Spinal cord (tissue), 10 donors: ENCODE results near the gene RFX4. TPM values are rescaled to one million over a fixed set of nuclear protein-coding genes. Genes with fewer than 3 reads are reported as not detected.
A peak's percentile ranks its signal among the peaks of the same experiment; 100 is the strongest.

Experiments used
- DNase-seq, 6 donors: peaks; one replicate each; pipeline versions ENCODE4 v3.0.0 to v3.0.0-alpha.2; 2013 to 2015; ENCODE audit warnings: low spot score in 6 of 6, low read depth in 4 of 6
- H3K27ac ChIP-seq: one replicate; pipeline ENCODE4 v1.5.1; 2013; ENCODE audit warnings: low read depth, low read length, control low read depth
- H3K27me3 ChIP-seq: one replicate; pipeline ENCODE4 v1.6.1; 2013; ENCODE audit warnings: low read length; ENCODE audit not compliant: control insufficient read depth, insufficient read depth
- H3K36me3 ChIP-seq: one replicate; pipeline ENCODE4 v1.6.1; 2013; ENCODE audit warnings: low read length; ENCODE audit not compliant: control insufficient read depth, insufficient read depth
- H3K4me1 ChIP-seq: one replicate; pipeline ENCODE4 v1.6.1; 2013; ENCODE audit warnings: low read length; ENCODE audit not compliant: control insufficient read depth, insufficient read depth
- H3K4me3 ChIP-seq: one replicate; pipeline ENCODE4 v1.5.1; 2013; ENCODE audit warnings: low read depth, low read length, control low read depth
- H3K9me3 ChIP-seq: one replicate; pipeline ENCODE4 v1.6.1; 2013; ENCODE audit warnings: low read length; ENCODE audit not compliant: control insufficient read depth, insufficient read depth
- WGBS: methylation state at CpG from one replicate; pipeline ENCODE4 v1.1.5; 2013; ENCODE audit warnings: missing lambda C conversion rate; ENCODE audit not compliant: insufficient coverage; 5-methylcytosine and 5-hydroxymethylcytosine counted together
- polyA plus RNA-seq, 2 donors: library from polyadenylated mRNA; unstranded; fragments of 120-200 nt; gene quantifications; one replicate each; pipeline ENCODE4 v1.2.1, GENCODE V29; 2013; ENCODE audit not compliant: insufficient read length in 2 of 2
- total RNA-seq, 2 donors: library from RNA; depleted of rRNA in 1 of 2; stranded (reverse); fragments of 120-200 nt in 1 of 2; fragments of >200 nt in 1 of 2; gene quantifications; one replicate each; pipeline versions ENCODE4 v1.2.3 to v1.2.4, GENCODE V29; 2013 to 2014
- donor health status: healthy.

The RFX4 gene
- total and polyA plus RNA-seq, 4 donors = 18.6 to 90.3 (median 45.6) TPM

DNA sequence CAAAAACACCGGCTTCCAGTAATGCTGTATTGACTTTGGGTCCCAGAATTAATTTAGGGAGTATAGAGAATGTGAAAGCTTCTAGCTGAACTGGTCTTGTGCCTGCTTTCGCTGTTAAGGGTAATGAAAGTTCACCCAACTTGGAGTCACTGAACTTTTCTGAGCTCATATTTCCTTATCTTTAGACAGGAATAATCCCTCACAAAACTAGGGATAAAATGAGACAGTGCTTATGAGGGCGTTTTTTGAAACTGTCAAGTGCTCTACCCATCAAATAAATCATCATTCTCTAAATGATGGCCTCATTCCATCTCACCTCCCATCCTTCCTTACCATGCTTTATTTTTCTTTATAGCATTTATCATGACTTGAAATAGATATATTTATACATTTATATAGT lies 74.7 kb downstream of the RFX4 start:
- 100% methylated on average over 1 of the region's 3 CpGs for WGBS
- no peaks in the 10 kb centered on the region for H3K27me3 ChIP-seq
- no peak for DNase-seq
- H3K27ac ChIP-seq = no peak overlapping the region
- peaks cover 12% of the 10 kb centered on the region for H3K9me3 ChIP-seq
- peaks cover 2% of the 10 kb centered on the region for H3K4me1 ChIP-seq
- H3K36me3 ChIP-seq = peaks cover 14% of the 10 kb centered on the region
- H3K4me3 ChIP-seq = no peak overlapping the region

DNA sequence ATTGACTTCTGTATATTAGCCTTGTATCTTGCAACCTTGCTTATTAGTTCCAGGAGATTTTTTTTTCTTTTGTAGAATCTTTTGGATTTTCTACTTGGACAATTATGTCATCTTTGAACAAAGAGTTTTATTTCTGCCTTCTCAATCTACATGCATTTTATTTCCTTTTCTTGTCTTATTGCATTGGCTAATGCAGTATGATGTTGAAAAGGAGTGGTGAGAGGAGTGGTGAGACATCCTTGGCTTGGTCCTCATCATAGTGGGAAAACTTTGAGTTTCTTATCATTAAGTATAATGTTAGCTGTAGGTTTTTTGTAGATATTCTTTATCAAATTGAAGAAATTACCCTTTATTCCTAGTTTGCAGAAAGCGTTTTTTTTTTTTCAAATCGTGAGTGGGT lies 80.6 kb downstream of the RFX4 start:
- peaks cover 10% of the 10 kb centered on the region for H3K36me3 ChIP-seq
- no peaks in the 10 kb centered on the region for H3K27me3 ChIP-seq
- no CpG with 5 or more reads among the region's 2 CpGs for WGBS
- H3K4me3 ChIP-seq = no peak overlapping the region
- no peak overlapping the region for H3K27ac ChIP-seq
- DNase-seq = no peak
- H3K4me1 ChIP-seq = no peaks in the 10 kb centered on the region
- H3K9me3 ChIP-seq = peaks cover 19% of the 10 kb centered on the region

DNA sequence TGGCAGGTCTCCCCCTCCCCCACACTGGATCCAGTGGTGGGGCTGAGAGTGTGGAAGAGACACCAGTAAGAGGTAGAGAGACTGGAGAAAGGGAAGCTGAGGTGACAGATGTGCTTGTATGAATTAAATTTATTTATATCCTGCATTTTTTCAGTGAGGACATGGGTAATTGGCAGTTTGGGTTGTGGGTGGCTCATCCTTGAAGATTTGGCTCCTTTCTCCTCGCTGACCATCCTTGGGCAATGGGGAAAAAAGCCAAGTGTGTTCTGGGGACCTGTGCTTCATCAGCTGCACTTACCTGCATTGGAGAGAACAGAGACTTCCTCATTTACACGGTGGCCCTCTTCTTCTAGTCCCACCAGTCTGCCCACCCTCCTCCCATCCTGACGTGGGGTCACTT lies 86.4 kb downstream of the RFX4 start:
- DNase-seq = no peak
- no peak overlapping the region for H3K4me3 ChIP-seq
- no peaks in the 10 kb centered on the region for H3K27me3 ChIP-seq
- peaks cover 24% of the 10 kb centered on the region for H3K4me1 ChIP-seq
- 90% methylated on average over 3 of the region's 3 CpGs for WGBS
- no peak overlapping the region for H3K27ac ChIP-seq
- peaks cover 3% of the 10 kb centered on the region for H3K36me3 ChIP-seq
- H3K9me3 ChIP-seq = no peaks in the 10 kb centered on the region

DNA sequence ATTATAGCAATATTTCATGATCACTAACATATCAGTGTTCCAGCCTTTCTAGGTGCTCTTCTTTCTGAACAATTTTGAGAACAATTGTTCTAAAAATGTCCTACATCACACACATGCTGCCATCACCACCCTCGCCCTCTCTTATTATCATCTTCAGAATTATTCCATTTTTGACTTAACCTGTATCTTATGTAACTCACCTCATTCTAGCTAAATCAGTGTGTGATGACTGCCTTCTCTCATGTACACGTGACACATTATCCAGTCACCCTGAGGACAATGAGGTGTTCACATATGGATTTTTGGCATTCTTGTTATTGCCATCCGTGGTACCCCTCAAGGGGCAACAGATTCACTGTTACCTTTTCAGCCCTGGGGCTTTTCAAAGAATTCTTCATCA lies 87.3 kb downstream of the RFX4 start:
- H3K27ac ChIP-seq = no peak overlapping the region
- 100% methylated on average over 1 of the region's 3 CpGs for WGBS

DNA sequence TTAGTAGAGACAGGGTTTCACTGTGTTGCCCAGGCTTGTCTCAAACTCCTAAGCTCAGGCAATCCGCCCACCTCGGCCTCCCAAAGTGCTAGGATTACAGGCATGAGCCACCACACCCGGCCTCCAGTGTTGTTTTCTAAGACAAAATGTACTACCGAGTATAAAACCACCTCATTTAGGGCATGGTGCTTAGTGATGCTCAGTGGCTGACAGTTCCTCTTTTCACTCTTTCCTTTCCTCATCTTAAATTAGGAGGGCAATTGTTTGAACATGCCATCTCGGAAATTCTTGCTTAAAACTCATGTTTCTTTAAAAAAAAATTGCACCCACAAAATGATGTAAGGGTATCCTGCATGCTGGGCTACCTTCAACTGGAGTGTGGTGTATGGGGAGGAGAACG lies 89.0 kb downstream of the RFX4 start:
- Histone ChIP-seq H3K4me1 (peaks cover 26% of the 10 kb centered on the region), H3K9me3 (no peaks in the 10 kb centered on the region), H3K27ac (peak overlapping the region; percentile 42), H3K4me3 (no peak overlapping the region), H3K36me3 (peaks cover 7% of the 10 kb centered on the region), H3K27me3 (no peaks in the 10 kb centered on the region)
- WGBS = 60% methylated on average over 1 of the region's 6 CpGs
- no peak for DNase-seq

More for the DNA sequence above, 87.3 kb downstream of the RFX4 start:
- Histone ChIP-seq H3K27me3 (no peaks in the 10 kb centered on the region), H3K36me3 (peaks cover 3% of the 10 kb centered on the region), H3K9me3 (no peaks in the 10 kb centered on the region), H3K4me3 (no peak overlapping the region), H3K4me1 (peaks cover 26% of the 10 kb centered on the region)
- no peak for DNase-seq

DNA sequence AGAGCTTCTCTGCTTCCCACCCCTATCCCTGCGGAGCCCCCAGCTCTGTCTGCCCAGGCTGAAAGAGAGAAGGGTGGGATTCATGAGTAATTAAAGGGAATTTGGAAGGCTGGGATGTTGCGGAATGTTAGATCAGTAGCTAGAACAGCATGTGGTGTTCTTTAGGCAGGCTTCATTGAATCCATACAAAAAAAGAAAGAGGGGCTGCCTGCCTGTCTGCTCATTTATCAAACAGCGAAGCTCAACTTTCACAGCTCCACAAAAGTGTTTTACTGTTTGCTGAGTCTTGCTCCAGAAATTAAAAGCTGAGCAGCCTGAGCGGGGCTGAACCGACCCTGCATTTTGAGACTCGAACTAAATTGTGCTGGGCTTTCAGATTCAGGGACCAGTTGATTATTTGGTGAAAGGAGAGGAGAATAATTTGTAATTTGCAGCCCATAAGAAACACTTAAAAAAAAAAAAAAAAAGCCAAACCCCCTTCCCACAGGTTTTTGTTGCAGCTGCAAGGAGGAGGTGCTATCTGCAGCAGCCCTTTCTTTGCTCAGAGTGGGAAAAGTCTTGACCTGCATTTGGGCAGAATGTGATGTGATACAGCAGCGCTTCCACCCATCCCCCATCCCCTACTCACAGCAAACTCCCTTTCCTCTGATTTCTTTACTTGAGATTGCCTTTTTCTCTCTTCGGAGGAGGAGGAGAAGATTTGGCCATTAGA lies 89.7 kb downstream of the RFX4 start:
- Histone ChIP-seq H3K4me1 (peaks cover 26% of the 10 kb centered on the region), H3K9me3 (no peaks in the 10 kb centered on the region), H3K27ac (peak overlapping the region; percentile 42), H3K27me3 (no peaks in the 10 kb centered on the region), H3K36me3 (peaks cover 10% of the 10 kb centered on the region), H3K4me3 (no peak overlapping the region)
- DNase-seq = peak in 4 of 6 donors; percentile 22 to 76 (median 52)
- 0% methylated on average over 1 of the region's 8 CpGs for WGBS

DNA sequence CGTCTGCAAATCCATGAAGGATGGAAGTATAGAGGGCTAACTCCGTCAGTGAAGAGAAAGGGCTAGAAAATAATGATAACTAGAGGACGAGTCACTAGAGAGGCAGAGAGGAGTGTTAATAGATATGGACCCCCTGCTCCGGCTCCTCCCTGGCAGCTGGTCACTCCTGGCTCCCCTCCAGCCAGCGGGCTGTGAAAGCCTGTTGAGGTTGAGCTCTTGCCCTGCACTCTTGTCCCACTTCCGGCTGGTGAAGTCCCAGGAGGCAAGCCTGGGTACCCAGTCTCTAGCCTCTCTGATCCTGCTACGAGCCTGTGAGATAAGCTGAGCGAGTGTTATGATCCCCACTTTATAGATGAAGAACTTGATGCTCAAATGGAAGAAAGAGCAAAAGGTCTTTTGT lies 90.3 kb downstream of the RFX4 start:
- peak overlapping the region; percentile 42 for H3K27ac ChIP-seq
- peak in 4 of 6 donors; percentile 29 to 69 (median 53) for DNase-seq

DNA sequence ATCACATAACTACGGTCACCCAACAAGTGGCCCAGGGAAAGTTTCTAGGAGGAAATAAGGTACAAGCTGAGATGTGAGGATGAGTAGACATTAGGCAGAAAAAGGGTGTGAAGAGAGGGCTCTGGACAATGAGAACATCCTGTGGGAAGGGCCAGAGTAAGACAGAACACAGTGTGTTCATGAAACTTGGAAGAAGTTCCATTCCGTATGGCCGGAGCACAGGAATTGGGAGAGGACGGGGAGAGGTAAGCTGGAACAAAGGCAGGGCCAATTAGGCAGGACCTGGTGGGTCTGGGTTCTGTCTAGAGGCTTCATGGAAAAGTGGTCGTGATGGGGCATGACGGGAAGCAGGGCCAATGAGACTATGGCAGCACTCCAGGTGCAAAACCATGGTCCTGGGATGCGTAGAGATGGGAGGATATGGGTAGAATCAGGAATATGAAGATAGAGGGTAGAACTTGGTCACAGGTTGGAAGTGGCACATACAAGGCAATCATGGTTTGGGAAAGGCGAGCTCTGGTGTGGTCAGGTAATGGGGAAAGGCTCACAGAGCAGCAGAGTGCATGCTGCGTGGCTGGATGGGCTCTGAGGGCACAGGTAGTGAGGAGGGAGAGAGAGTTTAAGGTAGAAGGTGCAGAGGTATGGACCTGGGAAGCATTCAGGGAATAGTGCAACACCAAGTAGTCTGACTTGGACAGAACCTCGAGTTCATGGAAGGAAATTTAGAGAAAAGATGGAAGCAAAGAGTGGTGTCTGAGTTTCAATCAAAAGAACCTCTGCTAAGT lies 93.0 kb downstream of the RFX4 start:
- Histone ChIP-seq H3K4me1 (peaks cover 28% of the 10 kb centered on the region), H3K27me3 (no peaks in the 10 kb centered on the region), H3K27ac (no peak overlapping the region), H3K4me3 (no peak overlapping the region), H3K9me3 (no peaks in the 10 kb centered on the region), H3K36me3 (peaks cover 10% of the 10 kb centered on the region)
- WGBS = 92% methylated on average over 10 of the region's 10 CpGs
- no peak for DNase-seq

More for the DNA sequence above, 90.3 kb downstream of the RFX4 start:
- WGBS = 24% methylated on average over 6 of the region's 8 CpGs
- Histone ChIP-seq H3K27me3 (no peaks in the 10 kb centered on the region), H3K36me3 (peaks cover 10% of the 10 kb centered on the region), H3K4me3 (no peak overlapping the region), H3K9me3 (no peaks in the 10 kb centered on the region), H3K4me1 (peaks cover 26% of the 10 kb centered on the region)

DNA sequence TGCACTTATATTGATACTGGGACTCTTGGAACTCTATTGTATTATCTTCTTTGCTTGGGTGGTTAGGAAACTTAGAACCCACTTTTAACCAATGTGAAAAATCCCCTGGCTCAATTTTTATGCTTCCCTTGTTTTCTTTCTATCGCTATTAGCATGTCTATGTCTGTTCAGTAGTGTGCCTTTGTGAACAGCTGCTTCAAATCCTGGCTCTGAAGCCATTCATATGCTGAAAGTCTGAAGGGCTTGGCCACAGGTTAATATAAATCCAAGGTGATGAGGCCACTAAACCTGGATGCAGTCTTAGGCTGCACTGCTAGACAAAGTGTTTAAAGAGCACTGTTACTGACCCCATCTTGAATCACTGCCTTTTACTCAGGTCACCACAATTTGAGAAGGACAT lies 96.8 kb downstream of the RFX4 start:
- Histone ChIP-seq H3K27me3 (no peaks in the 10 kb centered on the region), H3K27ac (no peak overlapping the region), H3K9me3 (no peaks in the 10 kb centered on the region), H3K36me3 (peaks cover 8% of the 10 kb centered on the region), H3K4me1 (peaks cover 3% of the 10 kb centered on the region), H3K4me3 (no peak overlapping the region)
- WGBS = no CpG with 5 or more reads among the region's 1 CpG
- no peak for DNase-seq

DNA sequence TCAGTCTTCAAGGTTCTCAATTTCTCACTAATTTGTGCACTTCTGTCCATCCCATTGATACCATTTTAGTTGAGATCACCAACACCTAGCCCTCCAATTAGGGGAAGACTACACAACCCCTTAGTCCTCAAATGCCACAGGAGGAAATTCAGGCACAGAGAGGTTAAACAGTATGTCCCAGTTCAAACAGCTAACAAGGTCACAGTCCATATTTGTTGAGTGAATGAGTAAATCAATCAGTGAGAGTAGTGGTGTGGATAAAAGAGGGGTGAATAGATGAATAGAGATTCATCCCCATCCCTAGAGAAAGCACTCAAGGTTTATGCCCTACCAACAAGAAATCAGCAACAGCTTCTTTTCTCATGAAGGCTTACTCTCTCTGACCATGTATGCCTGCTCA lies 97.5 kb downstream of the RFX4 start:
- Histone ChIP-seq H3K36me3 (peaks cover 8% of the 10 kb centered on the region), H3K27me3 (no peaks in the 10 kb centered on the region), H3K4me1 (peaks cover 3% of the 10 kb centered on the region), H3K27ac (no peak overlapping the region), H3K9me3 (no peaks in the 10 kb centered on the region), H3K4me3 (no peak overlapping the region)
- DNase-seq = no peak
